K562 (cell line): ENCODE measurements around the gene C11orf91. TPM values are rescaled to one million over a fixed set of nuclear protein-coding genes. Genes with fewer than 3 reads are reported as not detected.

ENCODE experiments used
- ATF1 ChIP-seq, 2 experiments: fragments of 450-650 bp in 1 of 2; IDR thresholded peaks; 2 replicates each; pipeline ENCODE4 v1.6.1; 2016; ENCODE audit warnings: missing compliant biosample characterization in 1 of 2, missing genetic modification characterization in 1 of 2
- GATAD2A ChIP-seq: fragments of 450-650 bp; IDR thresholded peaks from 2 replicates; pipeline ENCODE4 v1.6.1; 2017
- KAT8 ChIP-seq: fragments of 450-650 bp; IDR thresholded peaks from 2 replicates; pipeline ENCODE4 v1.6.1; 2016; ENCODE audit warnings: low read depth, mild to moderate bottlenecking
- MBD1 ChIP-seq: fragments of 250-450 bp; sonication (Bioruptor Pico); IDR thresholded peaks from 2 replicates; pipeline ENCODE4 v1.8.0; 2022; ENCODE audit warnings: inconsistent platforms
- MED1 ChIP-seq: sonication (generic); formaldehyde crosslinking; IDR thresholded peaks from 2 replicates; pipeline ENCODE4 v1.8.1; 2023; ENCODE audit warnings: missing genetic modification reagents, borderline replicate concordance
- MEF2A ChIP-seq: IDR thresholded peaks from 2 replicates; pipeline ENCODE4 v1.6.1; 2011; ENCODE audit warnings: low read depth, mild to moderate bottlenecking, low read length, moderate library complexity; ENCODE audit not compliant: control insufficient read depth
- NR2C2 ChIP-seq, 2 experiments: fragments of 200-800 bp in 1 of 2; sonication (Bioruptor generic) in 1 of 2; sonication (generic) in 1 of 2; formaldehyde crosslinking in 1 of 2; IDR thresholded peaks; 2 replicates each; pipeline versions ENCODE4 v1.6.1 to v1.8.0; 2016 to 2022; ENCODE audit warnings: mild to moderate bottlenecking in 1 of 2, missing compliant biosample characterization in 1 of 2, missing genetic modification characterization in 1 of 2, missing genetic modification reagents in 1 of 2
- NUFIP1 ChIP-seq: fragments of 450-650 bp; IDR thresholded peaks from 2 replicates; pipeline ENCODE4 v1.6.1; 2018; ENCODE audit not compliant: partially characterized antibody
- RERE ChIP-seq: sonication (generic); formaldehyde crosslinking; IDR thresholded peaks from 2 replicates; pipeline ENCODE4 v1.8.0; 2023; ENCODE audit warnings: missing genetic modification reagents, mild to moderate bottlenecking, borderline replicate concordance
- TFAM ChIP-seq: fragments of 250-450 bp; sonication (Bioruptor Pico); conservative IDR thresholded peaks from 2 replicates; pipeline ENCODE4 v1.5.0; 2021; ENCODE audit warnings: mild to moderate bottlenecking, moderate library complexity
- TSC22D4 ChIP-seq: fragments of 450-650 bp; IDR thresholded peaks from 2 replicates; pipeline ENCODE4 v1.6.1; 2016; ENCODE audit warnings: missing genetic modification characterization, missing biosample characterization, control low read depth
- ZNF239 ChIP-seq: fragments of 250-450 bp; sonication (Bioruptor Pico); IDR thresholded peaks from 2 replicates; pipeline ENCODE4 v1.4.0; 2020; ENCODE audit warnings: mild to moderate bottlenecking
- ZNF589 ChIP-seq: fragments of 200-800 bp; sonication (Bioruptor generic); IDR thresholded peaks from 2 replicates; pipeline ENCODE4 v1.6.1; 2016; ENCODE audit warnings: low read depth, missing genetic modification characterization, missing compliant biosample characterization
- ZNF609 ChIP-seq: sonication (generic); formaldehyde crosslinking; IDR thresholded peaks from 2 replicates; pipeline ENCODE4 v1.8.1; 2023; ENCODE audit warnings: missing genetic modification reagents, mild to moderate bottlenecking, borderline replicate concordance
- polyA plus RNA-seq, 8 experiments: library from polyadenylated mRNA; depleted of rRNA in 4 of 8; stranded (reverse) in 5 of 8; unstranded in 3 of 8; fragments of >200 nt; fragmentation: Nextera tagmentation in 2 of 8; fragmentation: Illumina TruSeq in 1 of 8; extraction: Ambion mirVana in 2 of 8; extraction: Trizol in 1 of 8; gene quantifications; 2 replicates each; pipeline versions ENCODE4 v1.2.1 to v1.2.3, GENCODE V29; 2011 to 2014; ENCODE audit warnings: inconsistent platforms in 1 of 8, missing spikeins in 1 of 8
- total RNA-seq, 7 experiments: library from RNA; depleted of rRNA in 6 of 7; stranded (reverse); fragments of >200 nt in 6 of 7; fragmentation: Illumina TruSeq in 2 of 7; extraction: Trizol in 2 of 7; gene quantifications; 2 replicates each; pipeline versions ENCODE4 v1.2.1 to v1.2.3, GENCODE V29; 2011 to 2021; ENCODE audit warnings: low replicate concordance in 1 of 7

The C11orf91 gene
- total and polyA plus RNA-seq, 9 of the 15 experiments (the other 6 are each of a cell fraction or from before 2014, with no cell fraction given): not detected

GRCh38 chr11:33722590-33723234 lies 22.1 kb upstream of the C11orf91 start (continued):
- TF ChIP-seq ZNF239 (CRISPR knock-in tag): no peak
- TF ChIP-seq TSC22D4 (tag): no peak
- no peak for TF ChIP-seq MED1
- TF ChIP-seq GATAD2A: 0 out of 2 replicates have a peak, but pooled peaks have one; percentile 48
- TF ChIP-seq TFAM: no peak
- TF ChIP-seq NR2C2 (CRISPR knock-in tag; IDR thresholded peaks at IDR 0.05): no peak
- 0 out of 2 replicates have a peak, but pooled peaks have one; percentile 28 for TF ChIP-seq NR2C2 (tag; IDR thresholded peaks at IDR 0.05)
- TF ChIP-seq ZNF589: 0 out of 2 replicates have a peak, but pooled peaks have one; percentile 34
- TF ChIP-seq ATF1 (CRISPR knock-in tag; IDR thresholded peaks at IDR 0.05): no peak
- TF ChIP-seq ATF1 (tag; IDR thresholded peaks at IDR 0.05): peak; percentile 62
- no peak for TF ChIP-seq KAT8
- no peak for TF ChIP-seq NUFIP1
- TF ChIP-seq RERE (CRISPR knock-in tag): no peak
- TF ChIP-seq ZNF609 (CRISPR knock-in tag): 0 out of 2 replicates have a peak, but pooled peaks have one; percentile 38
- peak; percentile 53; the same call in 1 of the 2 replicates for TF ChIP-seq MEF2A
- no peak for TF ChIP-seq MBD1 (CRISPR knock-in tag)
